Lung microvascular endothelial cell (primary cell): ENCODE data around the gene CENPK. TPM values are rescaled to one million over a fixed set of nuclear protein-coding genes. Genes with fewer than 3 reads are reported as not detected.
A peak's percentile ranks its signal among the peaks of the same experiment; 100 is the strongest.
"Not testable (repeated sequence)": the region's sequence is repeated elsewhere in the genome, so short reads cannot be mapped to it uniquely, and the experiment has no call there.

Source experiments
- DNase-seq, 2 donors: peaks; one replicate each; pipeline versions ENCODE4 v3.0.0 to v3.0.0-alpha.2; 2010; ENCODE audit warnings: low read depth in 2 of 2
- total RNA-seq: library from RNA; depleted of rRNA; stranded (reverse); fragments of >200 nt; gene quantifications from 2 replicates; pipeline ENCODE4 v1.2.1, GENCODE V29; 2014

The CENPK gene
- total RNA-seq: 6.3 and 10.5 TPM in 2 replicates

GRCh38 chr5:65562731-65563701, at the start of gene CENPK, which contains the start of gene PPWD1:
Gene CENPK (minus strand): TSS chr5:65563168. CDS start chr5:65554907, 8,261 bp downstream.
Gene PPWD1 (plus strand): TSS chr5:65563296. CDS start chr5:65563311, 15 bp downstream.
- peak; percentile 97 for DNase-seq

GRCh38 chr5:65612298-65612907, 49.4 kb upstream of the CENPK start:
- no peak for DNase-seq

GRCh38 chr5:65611524-65611923, 48.6 kb upstream of the CENPK start:
- DNase-seq: no peak

GRCh38 chr5:65601761-65602160, 38.8 kb upstream of the CENPK start:
- DNase-seq: not testable (repeated sequence)

- peak; percentile 1 to 3 for DNase-seq
Observed at GRCh38 chr5:65588694-65589093, 25.7 kb upstream of the CENPK start.

- DNase-seq: no peak
Observed at GRCh38 chr5:65577141-65577540, 14.2 kb upstream of the CENPK start.

GRCh38 chr5:65570598-65571226, 7.7 kb upstream of the CENPK start:
- no peak for DNase-seq

GRCh38 chr5:65566505-65566904, 3.5 kb upstream of the CENPK start:
- DNase-seq: no peak

- DNase-seq: peak; percentile 4 to 38
Observed at GRCh38 chr5:65563777-65564176, 809 bp upstream of the CENPK start.

- no peak for DNase-seq
Observed at GRCh38 chr5:65556718-65557117, 6.2 kb downstream of the CENPK start.

GRCh38 chr5:65556181-65556580, 6.8 kb downstream of the CENPK start:
- no peak for DNase-seq

- peak in 1 of 2 donors; percentile 15 for DNase-seq
Observed at GRCh38 chr5:65555287-65555686, 7.7 kb downstream of the CENPK start.

GRCh38 chr5:65553941-65554340, 9.0 kb downstream of the CENPK start:
- no peak for DNase-seq

GRCh38 chr5:65548281-65548680, 14.7 kb downstream of the CENPK start:
- no peak for DNase-seq

GRCh38 chr5:65546141-65546540, 16.8 kb downstream of the CENPK start:
- DNase-seq: no peak

- no peak for DNase-seq
Observed at GRCh38 chr5:65544473-65544872, 18.5 kb downstream of the CENPK start.

GRCh38 chr5:65539827-65540226, 23.1 kb downstream of the CENPK start:
- DNase-seq: peak in 1 of 2 donors; percentile 3

- DNase-seq: no peak
Observed at GRCh38 chr5:65535529-65535987, 27.4 kb downstream of the CENPK start.

GRCh38 chr5:65530904-65531303, 32.1 kb downstream of the CENPK start:
- no peak for DNase-seq

- no peak for DNase-seq
Observed at GRCh38 chr5:65525726-65526125, 37.2 kb downstream of the CENPK start.

- no peak for DNase-seq
Observed at GRCh38 chr5:65512170-65512937, 50.6 kb downstream of the CENPK start.
